A549 (cell line): Measurements from ENCODE around the gene TTLL13. TPM values are rescaled to one million over a fixed set of nuclear protein-coding genes. Genes with fewer than 3 reads are reported as not detected.

Experiments used
- ATAC-seq, 2 experiments: fragments of 200-7000 bp in 1 of 2; fragments of >200 bp in 1 of 2; cut with Nextera tagmentation in 1 of 2; cut with Tn5 transposase in 1 of 2; 3 replicates each; pipeline versions ENCODE4 v1.8.0 to v1.9.1; 2018 to 2020; ENCODE audit warnings: mild to moderate bottlenecking in 1 of 2, moderate library complexity in 1 of 2
- CTCF ChIA-PET: fragments of 300-600 bp; sonication (Branson Sonifier 250); formaldehyde crosslinking; extraction: SDS; loops from one replicate; lab custom pipeline; 2021; ENCODE audit warnings: antibody characterized with exemption, inconsistent platforms; lab: Yijun Ruan, JAX
- POLR2A ChIA-PET: fragments of 350-600 bp; formaldehyde crosslinking; extraction: SDS; loops from one replicate; lab custom pipeline; 2021; ENCODE audit warnings: antibody characterized with exemption, inconsistent platforms; lab: Yijun Ruan, JAX
- DNase-seq, 2 experiments: peaks; one replicate each; pipeline versions ENCODE4 v3.0.0 to v3.0.0-alpha.2; 2011 to 2016; ENCODE audit warnings: low read depth in 1 of 2, low spot score in 1 of 2
- FAIRE-seq: peaks from 2 replicates; lab custom pipeline; 2011; peaks lifted over from hg19 to GRCh38; lab: Jason Lieb, UNC
- H3K27ac ChIP-seq, 2 experiments: fragments of >200 bp; sonication (Bioruptor Twin); formaldehyde crosslinking; 3 replicates each; pipeline ENCODE4 v1.5.1; 2016 to 2017
- H3K4me1 ChIP-seq: fragments of >200 bp; sonication (Bioruptor Twin); formaldehyde crosslinking; 3 replicates; pipeline ENCODE4 v1.6.1; 2016
- H3K4me2 ChIP-seq: fragments of >200 bp; sonication (Bioruptor Twin); formaldehyde crosslinking; 3 replicates; pipeline ENCODE4 v1.6.1; 2016
- H3K4me3 ChIP-seq: fragments of >200 bp; sonication (Bioruptor Twin); formaldehyde crosslinking; 3 replicates; pipeline ENCODE4 v1.5.1; 2016
- H3K9me3 ChIP-seq: fragments of >200 bp; sonication (Bioruptor Twin); formaldehyde crosslinking; 3 replicates; pipeline ENCODE4 v1.6.1; 2016
- BHLHE40 ChIP-seq: IDR thresholded peaks from 2 replicates; pipeline ENCODE4 v1.6.1; 2012; ENCODE audit warnings: low read depth, low read length, inconsistent platforms
- CHD2 ChIP-seq: fragments of 150-350 bp; IDR thresholded peaks from 2 replicates; pipeline ENCODE4 v1.6.1; 2014; ENCODE audit warnings: low read length; ENCODE audit not compliant: partially characterized antibody
- EHF ChIP-seq: fragments of 250-450 bp; sonication (Bioruptor Pico); IDR thresholded peaks from 2 replicates; pipeline ENCODE4 v1.5.0; 2020; ENCODE audit warnings: mild to moderate bottlenecking
- FOSB ChIP-seq: fragments of 250-450 bp; sonication (Bioruptor Pico); IDR thresholded peaks from 2 replicates; pipeline ENCODE4 v1.5.0; 2020; ENCODE audit warnings: mild to moderate bottlenecking, moderate library complexity
- FOSL2 ChIP-seq, 2 experiments: fragments of 450-650 bp in 1 of 2; fragments of >200 bp in 1 of 2; sonication (Bioruptor Twin) in 1 of 2; formaldehyde crosslinking; IDR thresholded peaks; 2 replicates each; pipeline versions ENCODE4 v1.5.0 to v1.6.1; 2016 to 2020; ENCODE audit warnings: mild to moderate bottlenecking in 1 of 2, moderate library complexity in 1 of 2
- HDAC2 ChIP-seq: fragments of 200-600 bp; sonication (generic); IDR thresholded peaks from 2 replicates; pipeline ENCODE4 v1.6.1; 2016
- HOXA7 ChIP-seq: fragments of 250-450 bp; sonication (Bioruptor Pico); IDR thresholded peaks from 2 replicates; pipeline ENCODE4 v1.5.0; 2020; ENCODE audit warnings: mild to moderate bottlenecking, moderate library complexity
- MAFK ChIP-seq: fragments of 450-650 bp; IDR thresholded peaks from 2 replicates; pipeline ENCODE4 v1.6.1; 2014; ENCODE audit not compliant: partially characterized antibody
- MAZ ChIP-seq: fragments of 150-350 bp; IDR thresholded peaks from 2 replicates; pipeline ENCODE4 v1.6.1; 2014; ENCODE audit warnings: antibody characterized with exemption, low read depth, low read length, borderline replicate concordance
- MYC ChIP-seq: IDR thresholded peaks from 2 replicates; pipeline ENCODE4 v1.6.1; 2012; ENCODE audit warnings: mild to moderate bottlenecking, inconsistent platforms, low read length, improper control_type of control experiment, borderline replicate concordance
- NFE2L2 ChIP-seq: fragments of 150-350 bp; conservative IDR thresholded peaks from 2 replicates; pipeline ENCODE4 v1.6.1; 2014; ENCODE audit warnings: low read length
- POLR2AphosphoS2 ChIP-seq: conservative IDR thresholded peaks from 2 replicates; pipeline ENCODE4 v1.6.1; 2012; ENCODE audit warnings: low read length, improper control_type of control experiment, inconsistent platforms
- RAD21 ChIP-seq, 2 experiments: fragments of >200 bp in 1 of 2; sonication (Bioruptor Twin) in 1 of 2; formaldehyde crosslinking in 1 of 2; IDR thresholded peaks in 1 of 2; conservative IDR thresholded peaks in 1 of 2; 2 replicates in 1 of 2; 3 replicates in 1 of 2; pipeline ENCODE4 v1.6.1; 2012 to 2018; ENCODE audit warnings: inconsistent platforms in 1 of 2
- RCOR1 ChIP-seq: fragments of 150-350 bp; IDR thresholded peaks from 2 replicates; pipeline ENCODE4 v1.6.1; 2014; ENCODE audit warnings: antibody characterized with exemption, low read length, low read depth
- RFX5 ChIP-seq: fragments of 450-650 bp; IDR thresholded peaks from 2 replicates; pipeline ENCODE4 v1.7.1; 2014; ENCODE audit warnings: antibody characterized with exemption, mild to moderate bottlenecking, moderate library complexity
- SMC3 ChIP-seq: fragments of >200 bp; sonication (Bioruptor Twin); formaldehyde crosslinking; IDR thresholded peaks from 3 replicates; pipeline ENCODE4 v1.6.1; 2018; ENCODE audit warnings: inconsistent platforms
- SREBF2 ChIP-seq: fragments of 450-650 bp; IDR thresholded peaks from 2 replicates; pipeline ENCODE4 v1.6.1; 2014; ENCODE audit warnings: mild to moderate bottlenecking, moderate library complexity
- ZNF302 ChIP-seq: fragments of 250-450 bp; sonication (Bioruptor Pico); IDR thresholded peaks from 2 replicates; pipeline ENCODE4 v1.9.0; 2021; ENCODE audit warnings: inconsistent platforms, mild to moderate bottlenecking, moderate library complexity
- WGBS: methylation state at CpG from one replicate; pipeline ENCODE4 v1.1.6; 2017; ENCODE audit errors: missing lambda C conversion rate; 5-methylcytosine and 5-hydroxymethylcytosine counted together
- polyA plus RNA-seq, 4 experiments: library from polyadenylated mRNA; depleted of rRNA in 3 of 4; stranded (reverse); fragments of >200 nt; fragmentation: RNase III in 1 of 4; extraction: RNeasy Plus Mini Kit Qiagen cat#74134 plus additional on column Dnase treatment in 1 of 4; gene quantifications; 2 replicates in 3 of 4; 3 replicates in 1 of 4; pipeline ENCODE4 v1.2.3, GENCODE V29; 2011 to 2017
- TF ChIP-seq, protein P1 (sequence below): IDR thresholded peaks from 2 replicates; pipeline ENCODE4 v1.6.1; 2012
- TF ChIP-seq, protein P2 (sequence below): fragments of >200 bp; sonication (Bioruptor Twin); formaldehyde crosslinking; IDR thresholded peaks from 2 replicates; pipeline ENCODE4 v1.6.1; 2016
- TF ChIP-seq, protein P3 (sequence below): IDR thresholded peaks from 2 replicates; pipeline ENCODE4 v1.6.1; 2012
- TF ChIP-seq, protein P4 (sequence below): fragments of >200 bp; sonication (Bioruptor Twin); formaldehyde crosslinking; IDR thresholded peaks from 3 replicates; pipeline ENCODE4 v1.6.1; 2016

TTLL13 gene
- polyA plus RNA-seq, 2 of the 4 experiments (the other 2 are of a cell fraction), result 0.17 to 0.61 TPM

DNA sequence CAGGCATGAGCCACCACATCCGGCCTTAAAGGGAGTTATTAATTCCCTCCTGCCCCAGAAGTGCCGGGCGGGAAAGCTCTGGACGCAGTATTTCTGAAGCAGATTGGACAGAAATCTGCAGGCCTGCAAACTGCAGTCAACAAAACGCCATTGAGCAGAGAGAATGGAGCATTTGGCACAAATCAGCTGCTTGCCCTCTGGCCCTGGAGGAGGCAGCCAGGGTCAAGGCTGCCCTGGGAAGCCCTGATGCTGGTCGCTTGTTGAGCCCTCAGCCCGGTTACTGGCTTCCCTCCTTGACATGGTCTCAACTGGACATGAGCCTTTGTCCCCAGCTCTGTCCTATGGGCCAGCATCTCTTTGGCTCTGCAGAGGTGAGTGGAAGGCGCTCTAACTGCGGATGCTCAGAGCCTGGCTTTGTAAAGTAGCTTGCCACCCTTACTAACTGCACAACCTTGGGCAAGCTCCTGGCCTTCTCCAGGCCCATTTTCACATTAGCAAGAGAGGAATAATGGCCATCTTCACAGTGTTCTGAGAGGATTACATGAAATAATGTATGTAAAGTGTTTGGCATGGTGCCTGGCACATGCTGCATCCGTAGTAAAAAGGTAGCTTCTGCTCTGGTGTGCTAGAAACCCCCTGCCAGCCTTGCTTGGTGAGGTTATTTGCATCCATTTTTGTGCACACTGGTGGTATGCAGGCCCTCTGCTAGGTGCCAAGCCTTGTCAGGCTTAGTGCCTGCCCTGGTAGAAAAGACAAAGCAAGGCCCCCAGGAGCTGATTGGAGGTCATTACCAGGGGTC lies 44.1 kb upstream of the TTLL13 start:
- Histone ChIP-seq H3K4me1 (peaks cover 34% of the 10 kb centered on the region), H3K9me3 (no peaks in the 10 kb centered on the region), H3K27ac (no peak overlapping the region), H3K4me2 (no peak overlapping the region), H3K4me3 (no peak overlapping the region)
- ATAC-seq (no peak), DNase-seq (no peak), FAIRE-seq (no peak)
- ChIA-PET CTCF (interaction anchor here (0.9 to 36.4 kb wide), 7 partner anchors 10 to 277 kb away, joined by 3 to 732 read pairs (median 8); partner anchors contain the start of genes CIB1 and GDPGP1), POLR2A (no interaction called here)
- TF ChIP-seq POLR2AphosphoS2, result no peak
- no peak for TF ChIP-seq FOSB (CRISPR knock-in tag)
- no peak for TF ChIP-seq FOSL2 (IDR thresholded peaks at IDR 0.05)
- no peak for TF ChIP-seq FOSL2 (CRISPR knock-in tag; IDR thresholded peaks at IDR 0.05)
- TF ChIP-seq MAZ, result no peak
- TF ChIP-seq ZNF302 (CRISPR knock-in tag), result no peak
- TF ChIP-seq BHLHE40, result no peak
- no peak for TF ChIP-seq HDAC2
- TF ChIP-seq SMC3, result no peak
- TF ChIP-seq HOXA7, result no peak
- no peak for TF ChIP-seq NFE2L2
- no peak for TF ChIP-seq RFX5
- TF ChIP-seq, protein P1, sequence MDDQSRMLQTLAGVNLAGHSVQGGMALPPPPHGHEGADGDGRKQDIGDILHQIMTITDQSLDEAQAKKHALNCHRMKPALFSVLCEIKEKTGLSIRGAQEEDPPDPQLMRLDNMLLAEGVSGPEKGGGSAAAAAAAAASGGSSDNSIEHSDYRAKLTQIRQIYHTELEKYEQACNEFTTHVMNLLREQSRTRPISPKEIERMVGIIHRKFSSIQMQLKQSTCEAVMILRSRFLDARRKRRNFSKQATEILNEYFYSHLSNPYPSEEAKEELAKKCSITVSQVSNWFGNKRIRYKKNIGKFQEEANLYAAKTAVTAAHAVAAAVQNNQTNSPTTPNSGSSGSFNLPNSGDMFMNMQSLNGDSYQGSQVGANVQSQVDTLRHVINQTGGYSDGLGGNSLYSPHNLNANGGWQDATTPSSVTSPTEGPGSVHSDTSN, result no peak
- no peak for TF ChIP-seq MYC
- no peak for TF ChIP-seq RAD21 (conservative IDR thresholded peaks at IDR 0.05 in 1 of 2, IDR thresholded peaks at IDR 0.05 in 1 of 2)
- no peak for TF ChIP-seq EHF (CRISPR knock-in tag)
- TF ChIP-seq RCOR1, result no peak
- TF ChIP-seq, protein P2, sequence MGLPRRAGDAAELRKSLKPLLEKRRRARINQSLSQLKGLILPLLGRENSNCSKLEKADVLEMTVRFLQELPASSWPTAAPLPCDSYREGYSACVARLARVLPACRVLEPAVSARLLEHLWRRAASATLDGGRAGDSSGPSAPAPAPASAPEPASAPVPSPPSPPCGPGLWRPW, result no peak
- TF ChIP-seq, protein P3, sequence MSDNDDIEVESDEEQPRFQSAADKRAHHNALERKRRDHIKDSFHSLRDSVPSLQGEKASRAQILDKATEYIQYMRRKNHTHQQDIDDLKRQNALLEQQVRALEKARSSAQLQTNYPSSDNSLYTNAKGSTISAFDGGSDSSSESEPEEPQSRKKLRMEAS, result no peak
- TF ChIP-seq, protein P4, sequence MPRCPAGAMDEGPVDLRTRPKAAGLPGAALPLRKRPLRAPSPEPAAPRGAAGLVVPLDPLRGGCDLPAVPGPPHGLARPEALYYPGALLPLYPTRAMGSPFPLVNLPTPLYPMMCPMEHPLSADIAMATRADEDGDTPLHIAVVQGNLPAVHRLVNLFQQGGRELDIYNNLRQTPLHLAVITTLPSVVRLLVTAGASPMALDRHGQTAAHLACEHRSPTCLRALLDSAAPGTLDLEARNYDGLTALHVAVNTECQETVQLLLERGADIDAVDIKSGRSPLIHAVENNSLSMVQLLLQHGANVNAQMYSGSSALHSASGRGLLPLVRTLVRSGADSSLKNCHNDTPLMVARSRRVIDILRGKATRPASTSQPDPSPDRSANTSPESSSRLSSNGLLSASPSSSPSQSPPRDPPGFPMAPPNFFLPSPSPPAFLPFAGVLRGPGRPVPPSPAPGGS, result no peak
- TF ChIP-seq CHD2, result no peak
- 83% methylated on average over 10 of the region's 10 CpGs for WGBS

DNA sequence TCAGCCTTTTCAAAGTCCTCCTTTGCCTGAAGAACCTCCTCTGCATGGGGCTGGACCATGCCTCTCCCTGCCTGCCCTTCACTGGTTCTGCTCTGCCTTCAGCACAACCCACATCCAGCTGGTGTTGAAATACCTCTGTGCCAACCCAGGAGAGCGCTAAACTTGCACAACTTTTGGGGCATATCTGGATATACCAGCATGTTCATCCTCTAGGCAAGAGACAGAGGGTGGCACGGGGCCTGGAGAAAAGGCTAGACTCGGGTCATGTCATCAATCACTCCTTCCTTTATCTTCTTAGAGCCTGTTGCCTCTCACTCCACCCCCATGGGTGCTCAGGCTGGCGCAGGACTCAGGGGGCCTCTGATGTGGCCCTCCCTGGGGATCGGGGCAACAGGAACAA lies 43.5 kb upstream of the TTLL13 start:
- CTCF ChIA-PET, result interaction anchor here (0.9 to 36.4 kb wide), 6 partner anchors 11 to 96 kb away, joined by 3 to 732 read pairs (median 112); partner anchors contain the start of genes CIB1 and GDPGP1
- FAIRE-seq (no peak), ATAC-seq (no peak), DNase-seq (no peak)
- H3K9me3 ChIP-seq, result no peaks in the 10 kb centered on the region
- H3K4me1 ChIP-seq, result peaks cover 35% of the 10 kb centered on the region
- TF ChIP-seq MAZ, result no peak
- no peak for TF ChIP-seq MAFK
- TF ChIP-seq, protein P4, result no peak
- TF ChIP-seq SREBF2, result no peak
- WGBS, result 92% methylated on average over 5 of the region's 5 CpGs
- H3K4me3 ChIP-seq, result no peak overlapping the region
- POLR2A ChIA-PET, result no interaction called here
- H3K27ac ChIP-seq, result no peak overlapping the region; a peak in 1 of 6 replicates
- no peak overlapping the region for H3K4me2 ChIP-seq
